WTC11 (cell line): ENCODE results near the gene RASSF4. TPM values are rescaled to one million over a fixed set of nuclear protein-coding genes. Genes with fewer than 3 reads are reported as not detected.

Experiments used
- ATAC-seq: fragments of 200-7000 bp; cut with Tn5 transposase; 2 replicates; pipeline ENCODE4 v1.10.0; 2021; ENCODE audit warnings: mild to moderate bottlenecking, moderate library complexity
- CTCF ChIA-PET: fragments of 300-600 bp; sonication (Branson Sonifier 250); formaldehyde crosslinking; loops from one replicate; lab custom pipeline; 2021; ENCODE audit warnings: antibody characterized with exemption; lab: Charles Lee
- POLR2A ChIA-PET: fragments of 350-600 bp; sonication (Branson Sonifier 250); formaldehyde crosslinking; loops from one replicate; lab custom pipeline; 2021; ENCODE audit warnings: antibody characterized with exemption; lab: Charles Lee
- DNase-seq: peaks from one replicate; pipeline ENCODE4 v3.0.0; 2021; ENCODE audit warnings: low spot score
- H3K27ac Mint-ChIP-seq: 2 replicates; pipeline ENCODE4 v1.8.0; 2021; ENCODE audit warnings: mixed read lengths
- H3K27me3 Mint-ChIP-seq: 2 replicates; pipeline ENCODE4 v1.8.0; 2021; ENCODE audit warnings: low read depth, mild to moderate bottlenecking, moderate library complexity, mixed read lengths
- H3K36me3 Mint-ChIP-seq: 2 replicates; pipeline ENCODE4 v1.8.0; 2021; ENCODE audit warnings: mixed read lengths
- H3K4me1 Mint-ChIP-seq: 2 replicates; pipeline ENCODE4 v1.8.0; 2022; ENCODE audit warnings: mixed read lengths
- H3K4me3 Mint-ChIP-seq: 2 replicates; pipeline ENCODE4 v1.8.0; 2021; ENCODE audit warnings: mild to moderate bottlenecking, moderate library complexity, mixed read lengths
- H3K9me3 Mint-ChIP-seq: 2 replicates; pipeline ENCODE4 v1.8.0; 2021; ENCODE audit warnings: mixed read lengths
- ATF3 ChIP-seq: sonication (generic); formaldehyde crosslinking; conservative IDR thresholded peaks from 2 replicates; pipeline ENCODE4 v1.8.1; 2022; ENCODE audit warnings: mild to moderate bottlenecking, missing genetic modification reagents
- CREM ChIP-seq: sonication (generic); formaldehyde crosslinking; IDR thresholded peaks from 2 replicates; pipeline ENCODE4 v1.8.1; 2022; ENCODE audit warnings: mild to moderate bottlenecking, missing genetic modification reagents, moderate library complexity
- EMX1 ChIP-seq: fragments of 250-450 bp; sonication (Bioruptor Pico); IDR thresholded peaks from 2 replicates; pipeline ENCODE4 v1.8.0; 2021; ENCODE audit warnings: mild to moderate bottlenecking
- FOXK1 ChIP-seq: sonication (generic); formaldehyde crosslinking; IDR thresholded peaks from 2 replicates; pipeline ENCODE4 v1.8.0; 2022; ENCODE audit warnings: mild to moderate bottlenecking, moderate library complexity, missing genetic modification reagents
- GABPB1 ChIP-seq: sonication (generic); formaldehyde crosslinking; IDR thresholded peaks from 2 replicates; pipeline ENCODE4 v1.8.1; 2023; ENCODE audit warnings: mild to moderate bottlenecking, missing genetic modification reagents
- GRHL2 ChIP-seq: fragments of 250-450 bp; sonication (Bioruptor Pico); IDR thresholded peaks from 2 replicates; pipeline ENCODE4 v1.8.0; 2022; ENCODE audit warnings: mild to moderate bottlenecking, moderate library complexity; ENCODE audit not compliant: insufficient replicate concordance, severe bottlenecking
- GTF2I ChIP-seq: fragments of 250-450 bp; sonication (Bioruptor Pico); conservative IDR thresholded peaks from 2 replicates; pipeline ENCODE4 v1.4.0; 2021; ENCODE audit warnings: mild to moderate bottlenecking
- HMGXB4 ChIP-seq: sonication (generic); formaldehyde crosslinking; IDR thresholded peaks from 2 replicates; pipeline ENCODE4 v1.8.1; 2023; ENCODE audit warnings: mild to moderate bottlenecking, moderate library complexity, missing genetic modification reagents
- MXD4 ChIP-seq: fragments of 250-450 bp; sonication (Bioruptor Pico); IDR thresholded peaks from 2 replicates; pipeline ENCODE4 v1.8.0; 2021; ENCODE audit warnings: mild to moderate bottlenecking, moderate library complexity, borderline replicate concordance
- NR1H2 ChIP-seq: sonication (generic); formaldehyde crosslinking; IDR thresholded peaks from 2 replicates; pipeline ENCODE4 v1.9.0; 2021; ENCODE audit warnings: mild to moderate bottlenecking, moderate library complexity, missing genetic modification reagents
- NR3C1 ChIP-seq: sonication (generic); formaldehyde crosslinking; conservative IDR thresholded peaks from 2 replicates; pipeline ENCODE4 v1.8.1; 2023; ENCODE audit warnings: low read depth, mild to moderate bottlenecking, missing genetic modification reagents
- SP1 ChIP-seq: sonication (generic); formaldehyde crosslinking; conservative IDR thresholded peaks from 2 replicates; pipeline ENCODE4 v1.8.1; 2022; ENCODE audit warnings: missing genetic modification reagents
- TEAD1 ChIP-seq: sonication (generic); formaldehyde crosslinking; IDR thresholded peaks from 2 replicates; pipeline ENCODE4 v1.8.0; 2022; ENCODE audit warnings: mild to moderate bottlenecking, missing genetic modification reagents
- ZNF138 ChIP-seq: sonication (generic); formaldehyde crosslinking; conservative IDR thresholded peaks from 2 replicates; pipeline ENCODE4 v1.8.1; 2022; ENCODE audit warnings: mild to moderate bottlenecking, moderate library complexity, missing genetic modification reagents
- ZNF219 ChIP-seq: sonication (generic); formaldehyde crosslinking; IDR thresholded peaks from 2 replicates; pipeline ENCODE4 v1.8.0; 2023; ENCODE audit warnings: missing genetic modification reagents, mild to moderate bottlenecking, borderline replicate concordance
- ZNF425 ChIP-seq: fragments of 250-450 bp; sonication (Bioruptor Pico); conservative IDR thresholded peaks from 2 replicates; pipeline ENCODE4 v1.9.0; 2021; ENCODE audit warnings: mild to moderate bottlenecking
- ZNF512 ChIP-seq: sonication (generic); formaldehyde crosslinking; IDR thresholded peaks from 2 replicates; pipeline ENCODE4 v1.8.1; 2022; ENCODE audit warnings: missing genetic modification reagents, borderline replicate concordance
- ZNF671 ChIP-seq: fragments of 250-450 bp; sonication (Bioruptor Pico); IDR thresholded peaks from 2 replicates; pipeline ENCODE4 v1.8.0; 2021; ENCODE audit warnings: mild to moderate bottlenecking
- total RNA-seq: library from RNA; stranded (reverse); gene quantifications from 3 replicates; pipeline ENCODE4 v1.2.3, GENCODE V29; 2021
- TF ChIP-seq, protein P1 (sequence below): fragments of 250-450 bp; sonication (Bioruptor Pico); IDR thresholded peaks from 2 replicates; pipeline ENCODE4 v1.9.0; 2021; ENCODE audit warnings: moderate library complexity, mild to moderate bottlenecking, inconsistent platforms, borderline replicate concordance

RASSF4 gene
- total RNA-seq, 1 experiment from 2014 or later = 15.7 TPM

DNA sequence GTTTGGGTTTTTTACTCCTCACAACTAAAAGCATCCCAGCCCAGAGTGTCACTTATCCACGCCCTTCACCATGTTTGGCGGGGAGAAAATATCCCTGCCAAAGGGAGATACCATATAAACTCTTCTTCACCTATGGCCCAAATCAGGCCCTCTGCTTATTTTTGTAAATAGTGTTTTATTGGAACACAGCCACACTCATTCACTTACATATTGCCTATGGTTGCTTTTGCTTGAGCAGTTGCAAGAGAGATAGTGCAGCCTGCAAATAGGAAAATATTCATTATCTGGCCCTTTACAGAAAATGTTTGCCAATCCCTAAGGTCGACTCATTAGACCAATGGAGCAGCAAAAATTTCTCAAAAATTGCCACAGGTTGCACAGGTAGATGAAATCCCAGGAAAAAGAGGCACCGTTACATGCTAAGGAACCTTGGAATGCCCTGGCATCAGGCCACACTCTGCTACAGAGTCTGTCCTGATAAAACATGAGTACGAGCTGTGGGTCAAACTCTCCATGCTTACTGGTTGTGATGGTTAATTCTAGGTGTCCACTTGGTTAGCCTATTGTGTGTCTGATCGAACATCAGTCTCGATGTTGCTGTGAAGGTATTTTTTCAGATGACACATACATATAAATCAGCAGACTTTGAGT lies 7.9 kb upstream of the RASSF4 start:
- ATAC-seq = no peak
- Mint-ChIP-seq H3K4me3 (no peak overlapping the region), H3K9me3 (peaks cover 1% of the 10 kb centered on the region; the same call in 1 of the 2 replicates), H3K36me3 (peaks cover 6% of the 10 kb centered on the region), H3K4me1 (peaks cover 26% of the 10 kb centered on the region)
- no peak for DNase-seq
- POLR2A ChIA-PET = interaction anchor here (0.6 kb wide), 1 partner anchor 626 kb away, joined by 3 read pairs; no protein-coding TSS in a partner anchor
- TF ChIP-seq NR1H2 (CRISPR knock-in tag) (no peak), MXD4 (CRISPR knock-in tag) (no peak), TEAD1 (CRISPR knock-in tag) (no peak), EMX1 (CRISPR knock-in tag) (no peak), GABPB1 (no peak)
- TF ChIP-seq, protein P1, sequence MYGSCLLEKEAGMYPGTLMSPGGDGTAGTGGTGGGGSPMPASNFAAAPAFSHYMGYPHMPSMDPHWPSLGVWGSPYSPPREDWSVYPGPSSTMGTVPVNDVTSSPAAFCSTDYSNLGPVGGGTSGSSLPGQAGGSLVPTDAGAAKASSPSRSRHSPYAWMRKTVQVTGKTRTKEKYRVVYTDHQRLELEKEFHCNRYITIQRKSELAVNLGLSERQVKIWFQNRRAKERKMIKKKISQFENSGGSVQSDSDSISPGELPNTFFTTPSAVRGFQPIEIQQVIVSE (CRISPR knock-in tag) = no peak
- TF ChIP-seq, all 79 proteins: peak for 0
- Mint-ChIP-seq H3K27me3 (no peaks in the 10 kb centered on the region), H3K27ac (no peak overlapping the region)
- CTCF ChIA-PET = interaction anchor here (1.5 to 2.8 kb wide), 3 partner anchors 14 to 19 kb away, joined by 9 to 19 read pairs (median 13); no protein-coding TSS in a partner anchor

DNA sequence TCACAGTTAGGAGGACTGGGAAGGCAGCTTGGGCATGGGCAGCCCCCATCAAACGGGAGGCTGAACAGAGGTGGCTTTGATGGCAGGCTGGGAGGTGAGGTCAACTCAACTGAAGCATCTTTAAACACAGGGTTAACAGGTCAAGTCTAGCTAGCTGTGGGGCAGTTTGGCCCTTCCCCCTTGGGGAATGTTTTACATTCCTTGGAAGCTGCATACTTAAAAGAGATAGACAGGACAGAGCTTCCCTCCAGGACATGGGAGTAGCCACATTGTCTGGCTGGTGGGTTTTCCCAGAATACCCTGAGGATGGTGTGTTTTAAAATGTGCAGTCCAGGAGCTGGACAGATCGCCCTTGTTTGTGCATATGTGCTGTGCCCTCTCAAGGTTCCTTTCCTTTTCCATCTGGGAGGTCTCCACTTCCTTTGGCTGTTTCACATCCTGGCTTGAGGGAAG lies 6.8 kb upstream of the RASSF4 start:
- peaks cover 9% of the 10 kb centered on the region for H3K36me3 Mint-ChIP-seq
- POLR2A ChIA-PET = no interaction called here
- H3K4me3 Mint-ChIP-seq = no peak overlapping the region
- ATAC-seq (peak; percentile 89), DNase-seq (no peak)
- peaks cover 26% of the 10 kb centered on the region for H3K4me1 Mint-ChIP-seq
- H3K27ac Mint-ChIP-seq = no peak overlapping the region
- H3K27me3 Mint-ChIP-seq = no peaks in the 10 kb centered on the region
- TF ChIP-seq HMGXB4 (CRISPR knock-in tag) = no peak
- no peak for TF ChIP-seq EMX1 (CRISPR knock-in tag)
- TF ChIP-seq TEAD1 (CRISPR knock-in tag) = no peak
- TF ChIP-seq GTF2I (CRISPR knock-in tag) = no peak
- TF ChIP-seq GRHL2 (CRISPR knock-in tag) = no peak
- TF ChIP-seq SP1 (CRISPR knock-in tag) = no peak
- no peak for TF ChIP-seq ZNF425 (CRISPR knock-in tag)
- no peak for TF ChIP-seq ZNF671 (CRISPR knock-in tag)
- no peak for TF ChIP-seq ZNF512 (CRISPR knock-in tag)
- TF ChIP-seq ATF3 (CRISPR knock-in tag) = no peak
- no peak for TF ChIP-seq CREM (CRISPR knock-in tag)
- TF ChIP-seq ZNF219 (CRISPR knock-in tag) = no peak
- no peak for TF ChIP-seq FOXK1 (CRISPR knock-in tag)
- no peak for TF ChIP-seq NR3C1 (CRISPR knock-in tag)
- no peak for TF ChIP-seq ZNF138 (CRISPR knock-in tag)
- CTCF ChIA-PET = interaction anchor here (0.5 to 2.4 kb wide), 8 partner anchors 11 to 1750 kb away, joined by 3 to 13 read pairs (median 5); no protein-coding TSS in a partner anchor
- H3K9me3 Mint-ChIP-seq = peaks cover 5% of the 10 kb centered on the region; the same call in 1 of the 2 replicates
